ENCODE results near the gene STMP1. TPM values are rescaled to one million over a fixed set of nuclear protein-coding genes. Genes with fewer than 3 reads are reported as not detected.

The STMP1 gene
- total and polyA plus RNA-seq, 2 experiments from 2014 or later = 23.0 to 78.4 TPM

GRCh38 chr7:135644729-135645128, 17.6 kb upstream of the STMP1 start:
- peaks cover 4% of the 10 kb centered on the region; the same call in 1 of the 2 replicates for H3F3A ChIP-seq (replicated peaks; ENCODE audit: low read depth)
- TF ChIP-seq NANOG (IDR thresholded peaks at IDR 0.05; ENCODE audit: borderline replicate concordance) = no peak
- TF ChIP-seq JUNB (IDR thresholded peaks at IDR 0.05; ENCODE audit: unreplicated experiment) = no peak
- TF ChIP-seq ETS1 (IDR thresholded peaks at IDR 0.05) = no peak
- TF ChIP-seq STAT1 (IDR thresholded peaks at IDR 0.05; ENCODE audit: unreplicated experiment) = no peak
- TF ChIP-seq CREB1 (CRISPR knock-in tag; IDR thresholded peaks at IDR 0.05; ENCODE audit: low read depth) = no peak
- no peak for TF ChIP-seq ZNF331 (CRISPR knock-in tag; IDR thresholded peaks at IDR 0.05; ENCODE audit: low read depth)
- TF ChIP-seq EZH2phosphoT487 (IDR thresholded peaks at IDR 0.05; ENCODE audit: unreplicated experiment) = no peak
- TF ChIP-seq CTCF (conservative IDR thresholded peaks at IDR 0.05; ENCODE audit: low read depth in 2 of 2) = no peak
- TF ChIP-seq REST (IDR thresholded peaks at IDR 0.05; ENCODE audit: unreplicated experiment) = no peak
- TF ChIP-seq ZNF462 (CRISPR knock-in tag; IDR thresholded peaks at IDR 0.05) = no peak
- no peak for TF ChIP-seq ZNF114 (CRISPR knock-in tag; IDR thresholded peaks at IDR 0.05)
- no peak for TF ChIP-seq EZH2 (IDR thresholded peaks at IDR 0.05; ENCODE audit: low read depth, unreplicated experiment)
- TF ChIP-seq POLR2AphosphoS5 (IDR thresholded peaks at IDR 0.05; ENCODE audit: low read depth) = no peak
- H3K4me2 ChIP-seq = no peak overlapping the region
- H3K27me3 ChIP-seq (ENCODE audit: insufficient read depth) = no peaks in the 10 kb centered on the region
- no peak for DNase-seq (ENCODE audit: low spot score)
- Mint-ChIP-seq H3K9me3 (no peaks in the 10 kb centered on the region; the same call in 2 of the 3 replicates), H3K4me1 (no peaks in the 10 kb centered on the region; the same call in 2 of the 3 replicates), H3K27me3 (ENCODE audit: insufficient read depth, low read depth, poor library complexity) (no peaks in the 10 kb centered on the region), H3K27ac (no peak overlapping the region), H3K4me3 (no peak overlapping the region), H3K36me3 (ENCODE audit: low read depth) (peaks cover 91% of the 10 kb centered on the region)
- H3K27ac ChIP-seq (ENCODE audit: low read depth) = peak overlapping the region; percentile 71
- no peak overlapping the region for H2AFZ ChIP-seq
- H3K9me2 ChIP-seq (ENCODE audit: insufficient read depth) = no peaks in the 10 kb centered on the region
- no peak overlapping the region for H3K4me3 ChIP-seq
- no peaks in the 10 kb centered on the region for H3K4me1 ChIP-seq (ENCODE audit: insufficient read depth)
- no peak for ATAC-seq
- H3K79me2 ChIP-seq (replicated peaks; ENCODE audit: insufficient read depth) = no peaks in the 10 kb centered on the region
- peaks cover 55% of the 10 kb centered on the region for H3K36me3 ChIP-seq (ENCODE audit: insufficient read depth)
- H4K20me1 ChIP-seq (replicated peaks; ENCODE audit: insufficient read depth) = peaks cover 7% of the 10 kb centered on the region
